SH-SY5Y (cell line): Measurements from ENCODE around the gene GSG1.

Experiments used
- GATA2 ChIP-seq: IDR thresholded peaks from 2 replicates; pipeline ENCODE4 v1.6.1; 2011; ENCODE audit warnings: mild to moderate bottlenecking, low read depth, low read length
- GATA3 ChIP-seq: IDR thresholded peaks from 2 replicates; pipeline ENCODE4 v1.6.1; 2011; ENCODE audit warnings: low read depth, mild to moderate bottlenecking, low read length, moderate library complexity

Gene GSG1

GRCh38 chr12:13128291-13128965 is 25.0 kb upstream of the GSG1 start:
- no peak for TF ChIP-seq GATA3
- no peak for TF ChIP-seq GATA2

GRCh38 chr12:13127444-13127843 is 24.0 kb upstream of the GSG1 start:
- TF ChIP-seq GATA2: no peak
- no peak for TF ChIP-seq GATA3

- TF ChIP-seq GATA2 (no peak), GATA3 (no peak)
Observed at GRCh38 chr12:13126494-13126893, 23.0 kb upstream of the GSG1 start.

- TF ChIP-seq GATA2 (no peak), GATA3 (no peak)
Observed at GRCh38 chr12:13125996-13126395, 22.5 kb upstream of the GSG1 start.

GRCh38 chr12:13124656-13125505 is 21.4 kb upstream of the GSG1 start:
- TF ChIP-seq GATA3: no peak
- TF ChIP-seq GATA2: no peak

- TF ChIP-seq GATA2 (no peak), GATA3 (no peak)
Observed at GRCh38 chr12:13121568-13121967, 18.1 kb upstream of the GSG1 start.

- no peak for TF ChIP-seq GATA2
- no peak for TF ChIP-seq GATA3
Observed at GRCh38 chr12:13120413-13120812, 16.9 kb upstream of the GSG1 start.

GRCh38 chr12:13119826-13120225 is 16.4 kb upstream of the GSG1 start:
- TF ChIP-seq GATA2 (no peak), GATA3 (no peak)

- TF ChIP-seq GATA2: no peak
- TF ChIP-seq GATA3: no peak
Observed at GRCh38 chr12:13117029-13117428, 13.6 kb upstream of the GSG1 start.

GRCh38 chr12:13116259-13116658 is 12.8 kb upstream of the GSG1 start:
- no peak for TF ChIP-seq GATA2
- TF ChIP-seq GATA3: no peak

- TF ChIP-seq GATA3: no peak
- no peak for TF ChIP-seq GATA2
Observed at GRCh38 chr12:13114251-13115052, 11.0 kb upstream of the GSG1 start.

- no peak for TF ChIP-seq GATA3
- TF ChIP-seq GATA2: no peak
Observed at GRCh38 chr12:13112968-13113367, 9.5 kb upstream of the GSG1 start.

GRCh38 chr12:13106666-13107065 is 3.2 kb upstream of the GSG1 start:
- TF ChIP-seq GATA2 (no peak), GATA3 (no peak)

GRCh38 chr12:13105781-13106180 is 2.3 kb upstream of the GSG1 start:
- TF ChIP-seq GATA2: no peak
- TF ChIP-seq GATA3: no peak

- TF ChIP-seq GATA3 (no peak), GATA2 (no peak)
Observed at GRCh38 chr12:13104409-13104808, 942 bp upstream of the GSG1 start.

GRCh38 chr12:13102461-13103195 is 839 bp downstream of the GSG1 start:
- no peak for TF ChIP-seq GATA2
- TF ChIP-seq GATA3: no peak
